Neural cell (in vitro differentiated cells): Measurements from ENCODE around the gene NR1I3. TPM values are rescaled to one million over a fixed set of nuclear protein-coding genes. Genes with fewer than 3 reads are reported as not detected.

Experiments used
- H2AFZ ChIP-seq: fragments of 200-600, 300-800 bp; sonication (generic), shearing (Covaris generic); 2 replicates; pipeline ENCODE4 v1.6.0; 2014; ENCODE audit warnings: low read depth, mild to moderate bottlenecking, antibody characterized with exemption, low read length, moderate library complexity
- H3F3A ChIP-seq: fragments of 200-600 bp; shearing (Covaris generic); 2 replicates; pipeline ENCODE4 v1.6.1; 2016; ENCODE audit warnings: mild to moderate bottlenecking, moderate library complexity, mixed read lengths, antibody characterized with exemption, low read length; ENCODE audit not compliant: insufficient read depth, poor library complexity, severe bottlenecking
- H3K27ac ChIP-seq: fragments of 200-600, 300-800 bp; sonication (generic), shearing (Covaris generic); 2 replicates; pipeline ENCODE4 v1.5.1; 2014; ENCODE audit warnings: mild to moderate bottlenecking, low read length, moderate library complexity
- H3K27me3 ChIP-seq: fragments of 300-800, 200-600 bp; sonication (generic), shearing (Covaris generic); 2 replicates; pipeline ENCODE4 v1.6.0; 2014; ENCODE audit warnings: mild to moderate bottlenecking, low read depth, low read length, moderate library complexity; ENCODE audit not compliant: insufficient read depth
- H3K36me3 ChIP-seq: fragments of 300-800, 200-600 bp; sonication (generic), shearing (Covaris generic); 2 replicates; pipeline ENCODE4 v1.5.1; 2014; ENCODE audit warnings: mild to moderate bottlenecking, antibody characterized with exemption, low read length, moderate library complexity; ENCODE audit not compliant: insufficient read depth
- H3K4me2 ChIP-seq: fragments of 300-800, 200-600 bp; sonication (generic), shearing (Covaris generic); 2 replicates; pipeline ENCODE4 v1.6.0; 2014; ENCODE audit warnings: mild to moderate bottlenecking, low read length
- H3K4me3 ChIP-seq: fragments of 300-800, 200-600 bp; sonication (generic), shearing (Covaris generic); 2 replicates; pipeline ENCODE4 v1.5.1; 2014; ENCODE audit warnings: mild to moderate bottlenecking, low read length, moderate library complexity
- H3K79me2 ChIP-seq: fragments of 200-600 bp; shearing (Covaris generic); replicated peaks from 2 replicates; pipeline ENCODE4 v1.6.0; 2014; ENCODE audit warnings: mild to moderate bottlenecking, low read length, moderate library complexity; ENCODE audit not compliant: insufficient read depth
- H3K9ac ChIP-seq: fragments of 300-800, 200-600 bp; sonication (generic), shearing (Covaris generic); 2 replicates; pipeline ENCODE4 v1.6.1; 2016; ENCODE audit warnings: mild to moderate bottlenecking, low read length, mixed read lengths
- H3K9me2 ChIP-seq: fragments of 200-600 bp; shearing (Covaris generic); 2 replicates; pipeline ENCODE4 v1.6.1; 2016; ENCODE audit warnings: mild to moderate bottlenecking, low read length, mixed read lengths; ENCODE audit not compliant: insufficient read depth
- H3K9me3 ChIP-seq: fragments of 200-600, 300-800 bp; sonication (generic), shearing (Covaris generic); 2 replicates; pipeline ENCODE4 v1.6.1; 2016; ENCODE audit warnings: mild to moderate bottlenecking, mixed run types, low read length, moderate library complexity, mixed read lengths
- H4K20me1 ChIP-seq: fragments of 200-600 bp; shearing (Covaris generic); 2 replicates; pipeline ENCODE4 v1.6.1; 2016; ENCODE audit warnings: mild to moderate bottlenecking, mixed run types; ENCODE audit not compliant: insufficient read depth
- CTCF ChIP-seq: fragments of 450-650 bp; IDR thresholded peaks from 2 replicates; pipeline ENCODE4 v1.5.1; 2014; ENCODE audit warnings: antibody characterized with exemption, mild to moderate bottlenecking, moderate library complexity; ENCODE audit not compliant: poor library complexity, severe bottlenecking
- EP300 ChIP-seq: fragments of 450-650 bp; conservative IDR thresholded peaks from 2 replicates; pipeline ENCODE4 v1.6.1; 2014; ENCODE audit warnings: antibody characterized with exemption, mild to moderate bottlenecking, moderate library complexity; ENCODE audit not compliant: poor library complexity, severe bottlenecking
- EZH2 ChIP-seq: fragments of 200-600, 300-800 bp; shearing (Covaris generic), sonication (generic); IDR thresholded peaks from 2 replicates; pipeline ENCODE4 v1.6.1; 2014; ENCODE audit warnings: antibody characterized with exemption, low read length, borderline replicate concordance, mild to moderate bottlenecking; ENCODE audit not compliant: insufficient read depth, poor library complexity, severe bottlenecking
- MXI1 ChIP-seq: fragments of 450-650 bp; conservative IDR thresholded peaks from 2 replicates; pipeline ENCODE4 v1.6.1; 2014; ENCODE audit warnings: antibody characterized with exemption, mild to moderate bottlenecking; ENCODE audit not compliant: poor library complexity, severe bottlenecking
- POLR2AphosphoS5 ChIP-seq: IDR thresholded peaks from 2 replicates; pipeline ENCODE4 v1.6.1; 2012
- RAD21 ChIP-seq: fragments of 450-650 bp; conservative IDR thresholded peaks from 2 replicates; pipeline ENCODE4 v1.6.1; 2014; ENCODE audit warnings: antibody characterized with exemption, mild to moderate bottlenecking, moderate library complexity
- SMC3 ChIP-seq: fragments of 450-650 bp; conservative IDR thresholded peaks from 2 replicates; pipeline ENCODE4 v1.6.1; 2014; ENCODE audit warnings: antibody characterized with exemption, mild to moderate bottlenecking, moderate library complexity; ENCODE audit not compliant: poor library complexity
- TAF1 ChIP-seq: IDR thresholded peaks from 2 replicates; pipeline ENCODE4 v1.6.1; 2012; ENCODE audit warnings: low read depth
- polyA plus RNA-seq: library from polyadenylated mRNA; depleted of rRNA; stranded (reverse); fragments of >200 nt; gene quantifications from 2 replicates; pipeline ENCODE4 v1.2.3, GENCODE V29; 2014
- TF ChIP-seq, protein P1 (sequence below): IDR thresholded peaks from 2 replicates; pipeline ENCODE4 v1.6.1; 2012; ENCODE audit warnings: borderline replicate concordance

NR1I3 gene
- polyA plus RNA-seq, 1 donor from 2014 or later = not detected

DNA sequence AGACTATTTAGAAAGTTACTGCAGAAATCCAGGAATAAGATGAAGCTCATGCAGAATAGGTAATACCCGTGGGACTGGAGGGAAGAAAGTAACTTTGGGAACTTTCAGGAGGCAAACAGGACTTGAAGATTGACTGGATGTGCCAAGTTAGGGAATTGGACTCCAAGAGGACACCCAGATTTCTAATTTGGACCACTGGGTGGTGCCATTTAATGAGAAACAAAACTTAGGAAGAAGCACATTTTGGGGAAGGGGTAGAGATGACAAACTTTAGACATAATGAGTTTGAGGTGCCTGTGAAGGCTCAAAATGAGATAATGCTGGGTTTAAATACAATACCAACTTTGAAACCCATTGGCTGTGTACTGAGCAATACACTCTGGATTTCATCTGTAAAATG, 57.4 kb downstream of the NR1I3 start:
- Histone ChIP-seq H3K79me2 (peaks cover 6% of the 10 kb centered on the region), H3K27me3 (no peaks in the 10 kb centered on the region), H4K20me1 (no peaks in the 10 kb centered on the region), H3K9me3 (no peaks in the 10 kb centered on the region), H3K4me2 (no peak overlapping the region), H3K4me3 (no peak overlapping the region), H2AFZ (no peak overlapping the region), H3K9ac (no peak overlapping the region), H3K36me3 (no peaks in the 10 kb centered on the region), H3F3A (no peaks in the 10 kb centered on the region), H3K27ac (no peak overlapping the region), H3K9me2 (no peaks in the 10 kb centered on the region)
- TF ChIP-seq MXI1 = no peak
- no peak for TF ChIP-seq EP300
- TF ChIP-seq, protein P1, sequence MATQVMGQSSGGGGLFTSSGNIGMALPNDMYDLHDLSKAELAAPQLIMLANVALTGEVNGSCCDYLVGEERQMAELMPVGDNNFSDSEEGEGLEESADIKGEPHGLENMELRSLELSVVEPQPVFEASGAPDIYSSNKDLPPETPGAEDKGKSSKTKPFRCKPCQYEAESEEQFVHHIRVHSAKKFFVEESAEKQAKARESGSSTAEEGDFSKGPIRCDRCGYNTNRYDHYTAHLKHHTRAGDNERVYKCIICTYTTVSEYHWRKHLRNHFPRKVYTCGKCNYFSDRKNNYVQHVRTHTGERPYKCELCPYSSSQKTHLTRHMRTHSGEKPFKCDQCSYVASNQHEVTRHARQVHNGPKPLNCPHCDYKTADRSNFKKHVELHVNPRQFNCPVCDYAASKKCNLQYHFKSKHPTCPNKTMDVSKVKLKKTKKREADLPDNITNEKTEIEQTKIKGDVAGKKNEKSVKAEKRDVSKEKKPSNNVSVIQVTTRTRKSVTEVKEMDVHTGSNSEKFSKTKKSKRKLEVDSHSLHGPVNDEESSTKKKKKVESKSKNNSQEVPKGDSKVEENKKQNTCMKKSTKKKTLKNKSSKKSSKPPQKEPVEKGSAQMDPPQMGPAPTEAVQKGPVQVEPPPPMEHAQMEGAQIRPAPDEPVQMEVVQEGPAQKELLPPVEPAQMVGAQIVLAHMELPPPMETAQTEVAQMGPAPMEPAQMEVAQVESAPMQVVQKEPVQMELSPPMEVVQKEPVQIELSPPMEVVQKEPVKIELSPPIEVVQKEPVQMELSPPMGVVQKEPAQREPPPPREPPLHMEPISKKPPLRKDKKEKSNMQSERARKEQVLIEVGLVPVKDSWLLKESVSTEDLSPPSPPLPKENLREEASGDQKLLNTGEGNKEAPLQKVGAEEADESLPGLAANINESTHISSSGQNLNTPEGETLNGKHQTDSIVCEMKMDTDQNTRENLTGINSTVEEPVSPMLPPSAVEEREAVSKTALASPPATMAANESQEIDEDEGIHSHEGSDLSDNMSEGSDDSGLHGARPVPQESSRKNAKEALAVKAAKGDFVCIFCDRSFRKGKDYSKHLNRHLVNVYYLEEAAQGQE = no peak
- no peak for TF ChIP-seq CTCF
- no peak for TF ChIP-seq TAF1
- TF ChIP-seq RAD21 = no peak
- no peak for TF ChIP-seq SMC3
- no peak for TF ChIP-seq POLR2AphosphoS5
- TF ChIP-seq EZH2 = no peak

GRCh38 chr1:161179698-161180097, 58.3 kb downstream of the NR1I3 start:
- Histone ChIP-seq H3K36me3 (no peaks in the 10 kb centered on the region), H3K4me2 (no peak overlapping the region)
- TF ChIP-seq EP300 = no peak
- TF ChIP-seq MXI1 = no peak
- no peak for TF ChIP-seq CTCF

More at GRCh38 chr1:161179698-161180097, 58.3 kb downstream of the NR1I3 start:
- Histone ChIP-seq H3K27me3 (no peaks in the 10 kb centered on the region), H3K9me3 (no peaks in the 10 kb centered on the region), H3K79me2 (peaks cover 6% of the 10 kb centered on the region), H3K9me2 (no peaks in the 10 kb centered on the region), H3F3A (no peaks in the 10 kb centered on the region), H2AFZ (no peak overlapping the region), H3K9ac (no peak overlapping the region), H4K20me1 (no peaks in the 10 kb centered on the region), H3K27ac (no peak overlapping the region), H3K4me3 (no peak overlapping the region)

Other genes with a start within 250 kb of the NR1I3 start
- gene F11R, start 217.1 kb downstream of the NR1I3 start, polyA plus RNA-seq = 4.3 and 7.3 TPM in 2 replicates
- 59.6 and 63.5 TPM in 2 replicates for gene TSTD1, start 199.2 kb downstream of the NR1I3 start, polyA plus RNA-seq
- gene USF1, start 192.2 kb downstream of the NR1I3 start, polyA plus RNA-seq = 366 and 457 TPM in 2 replicates
- gene ARHGAP30, start 168.3 kb downstream of the NR1I3 start, polyA plus RNA-seq = not detected in 2 replicates
- gene NECTIN4, start 148.6 kb downstream of the NR1I3 start, polyA plus RNA-seq = not detected in 2 replicates
- 78.1 and 106 TPM in 2 replicates for gene KLHDC9, start 139.8 kb downstream of the NR1I3 start, polyA plus RNA-seq
- gene PFDN2, start 120.2 kb downstream of the NR1I3 start, polyA plus RNA-seq = 161 and 193 TPM in 2 replicates
- 66.1 and 83.5 TPM in 2 replicates for gene NIT1, start 120.1 kb downstream of the NR1I3 start, polyA plus RNA-seq
- gene DEDD, start 105.5 kb downstream of the NR1I3 start, polyA plus RNA-seq = 29.6 and 42.6 TPM in 2 replicates
- 87.4 and 104 TPM in 2 replicates for gene UFC1, start 84.2 kb downstream of the NR1I3 start, polyA plus RNA-seq
- gene USP21, start 78.7 kb downstream of the NR1I3 start, polyA plus RNA-seq = 18.3 and 20.2 TPM in 2 replicates
- gene PPOX, start 71.8 kb downstream of the NR1I3 start, polyA plus RNA-seq = 93.9 and 107 TPM in 2 replicates
- gene B4GALT3, start 60.7 kb downstream of the NR1I3 start, polyA plus RNA-seq = 39.8 and 43.7 TPM in 2 replicates
- gene ADAMTS4, start 39.1 kb downstream of the NR1I3 start, polyA plus RNA-seq = 0.04 TPM in 1 of 2 replicates, not detected in the other
- 166 and 197 TPM in 2 replicates for gene NDUFS2, start 35.8 kb downstream of the NR1I3 start, polyA plus RNA-seq
- gene FCER1G, start 22.9 kb downstream of the NR1I3 start, polyA plus RNA-seq = 3.5 TPM in 1 of 2 replicates, not detected in the other
- not detected in 2 replicates for gene APOA2, start 14.6 kb downstream of the NR1I3 start, polyA plus RNA-seq
- 32.5 and 40.1 TPM in 2 replicates for gene TOMM40L, start 12.1 kb downstream of the NR1I3 start, polyA plus RNA-seq
- gene PCP4L1, start 20.5 kb upstream of the NR1I3 start, polyA plus RNA-seq = 51.2 and 62.5 TPM in 2 replicates
- 0.92 TPM in 1 of 2 replicates, not detected in the other for gene MPZ, start 71.8 kb upstream of the NR1I3 start, polyA plus RNA-seq
- 24.2 and 41.6 TPM in 2 replicates for gene SDHC, start 76.2 kb upstream of the NR1I3 start, polyA plus RNA-seq
- not detected in 2 replicates for gene CFAP126, start 129.7 kb upstream of the NR1I3 start, polyA plus RNA-seq